Stimulated activated CD4-positive, alpha-beta T cell treated with anti-CD3 and anti-CD28 coated beads, Interleukin-4, amount 100 ng/mL, for 24 hours (primary cell): Measurements from ENCODE around the gene COL19A1.
"Not testable (repeated sequence)": the region's sequence is repeated elsewhere in the genome, so short reads cannot be mapped to it uniquely, and the experiment has no call there.

Experiments
- DNase-seq: peaks from one replicate; pipeline ENCODE4 v3.0.0-alpha.2; 2020

COL19A1 gene

DNA sequence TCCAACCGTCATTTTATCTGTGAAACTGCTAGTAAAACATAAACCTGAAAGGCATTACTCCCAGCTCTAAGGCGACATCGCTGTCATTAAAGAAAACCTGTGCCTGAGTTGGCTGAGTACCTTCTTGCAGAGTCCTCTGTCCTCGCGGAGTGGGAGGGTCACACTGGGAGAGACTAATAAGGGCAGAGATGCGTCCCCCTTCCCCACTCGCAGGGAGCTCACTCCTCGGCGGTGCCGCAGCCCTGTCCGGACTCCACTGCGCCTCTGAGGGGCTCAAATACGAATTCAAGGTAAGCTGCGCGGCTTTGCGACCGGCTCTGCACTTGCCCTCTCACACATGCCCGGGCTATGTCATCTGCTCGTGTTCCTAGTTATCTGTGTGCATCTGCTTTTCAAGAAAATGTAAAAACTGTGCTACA is at the start of gene COL19A1:
Gene COL19A1, plus strand, starts transcription at position 206 of the 419 bp plus-strand sequence. CDS start 13,012 bp downstream, outside the sequence.
- peak; percentile 31 for DNase-seq

DNA sequence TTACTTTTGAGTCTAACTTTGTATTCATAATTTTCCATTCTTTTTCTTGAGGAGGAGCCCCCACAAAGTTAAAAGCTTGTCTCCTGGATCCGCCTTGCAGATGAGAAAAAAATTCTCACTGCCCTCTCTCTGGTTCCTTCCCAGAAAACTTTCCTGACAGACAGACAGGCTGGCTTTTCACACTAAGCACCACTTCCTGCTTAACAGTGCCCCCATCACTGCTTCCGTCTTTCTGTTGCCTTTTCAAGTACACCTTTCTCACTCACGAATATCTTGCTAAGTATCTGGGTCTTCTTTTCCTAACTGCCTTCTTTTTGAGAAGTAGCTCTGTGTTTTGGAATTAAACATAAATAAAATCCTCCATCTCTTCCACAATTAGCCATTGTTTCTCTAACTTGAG is 49.8 kb upstream of the COL19A1 start:
- no peak for DNase-seq

DNA sequence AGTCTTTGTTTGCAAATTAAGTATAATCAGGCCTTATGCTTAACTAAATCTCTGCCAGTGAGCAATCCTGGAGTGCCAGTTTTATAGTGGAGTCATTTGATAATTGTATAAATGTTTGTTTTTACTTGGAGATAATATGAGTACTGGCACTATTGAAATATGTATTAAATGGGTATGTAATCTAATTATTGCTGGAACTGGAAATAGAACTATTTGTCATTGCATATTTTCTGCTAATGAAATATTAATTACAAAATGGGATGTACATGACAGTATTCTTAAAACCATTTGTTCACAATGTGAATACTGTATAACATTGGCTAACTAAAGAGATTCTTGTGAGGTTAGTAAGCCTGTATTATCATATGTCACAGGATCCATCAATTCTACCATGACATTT is 49.0 kb upstream of the COL19A1 start:
- no peak for DNase-seq

DNA sequence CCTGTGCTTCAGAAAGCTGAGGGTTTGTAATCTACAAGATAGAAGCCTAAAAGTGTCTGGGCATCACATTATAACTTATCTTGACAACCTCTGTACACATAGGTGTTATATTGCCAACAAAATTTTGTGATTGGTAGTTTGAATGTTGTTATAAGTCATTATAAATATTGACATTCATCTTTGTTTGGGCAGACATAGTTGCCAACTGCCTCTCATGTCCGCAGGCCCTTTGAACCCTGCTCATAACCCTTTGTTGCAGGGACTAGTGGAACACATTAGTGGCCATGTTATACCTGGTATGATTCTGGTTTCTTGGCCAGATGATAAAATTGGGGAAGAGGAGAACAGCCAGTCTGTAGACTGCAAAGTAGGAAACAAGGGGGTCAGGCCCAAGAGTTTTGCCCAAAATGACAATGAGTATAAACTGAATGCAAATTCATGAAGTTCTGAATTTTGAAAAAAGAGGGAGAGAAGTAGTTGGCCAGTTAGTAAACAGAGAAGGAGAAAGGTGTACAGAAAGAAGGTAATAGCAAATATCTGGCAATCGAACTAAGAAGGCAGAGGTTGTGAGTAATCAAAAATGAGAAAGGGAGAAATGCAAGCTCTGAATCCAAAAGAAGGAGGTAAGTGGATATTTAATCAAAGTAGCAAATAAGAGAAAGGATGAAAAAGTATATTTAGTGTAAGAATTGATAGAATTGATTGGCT is 48.0 kb upstream of the COL19A1 start:
- DNase-seq = no peak

DNA sequence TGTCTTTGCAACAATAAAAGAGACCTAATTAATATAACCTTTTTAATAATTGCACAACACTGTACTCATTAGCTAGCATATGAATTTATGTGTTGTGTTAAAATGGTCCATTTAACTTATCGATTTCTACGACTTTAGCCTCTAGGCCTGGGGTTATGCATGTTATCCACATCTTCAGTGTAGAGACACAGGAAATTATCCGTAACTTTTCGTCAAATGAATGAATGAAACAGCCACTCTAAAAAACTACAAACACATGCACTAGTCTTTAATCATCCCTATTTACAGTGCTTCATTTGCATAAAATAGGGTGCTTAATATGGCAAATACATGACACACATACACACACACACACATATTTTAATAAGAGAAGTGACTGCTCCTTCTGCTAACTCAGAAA is 47.2 kb upstream of the COL19A1 start:
- DNase-seq = no peak

DNA sequence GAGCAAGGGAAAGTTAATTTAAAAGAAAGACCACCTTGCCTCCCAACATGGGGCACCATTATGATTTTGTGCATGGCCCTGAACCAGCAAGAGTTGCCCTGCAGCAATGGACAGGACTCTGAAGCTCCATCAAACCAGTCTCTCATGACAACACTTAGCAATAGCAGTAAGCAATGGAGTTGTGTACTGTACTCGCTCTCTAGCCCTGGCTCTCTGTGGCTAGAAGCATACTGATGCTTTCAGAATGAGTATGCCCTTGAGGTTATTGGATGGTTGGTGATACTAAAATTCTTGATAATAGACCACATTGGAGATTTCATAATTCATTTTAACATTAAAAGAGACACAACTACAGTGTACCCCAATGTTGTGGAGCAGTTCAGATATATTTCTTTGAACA is 46.3 kb upstream of the COL19A1 start:
- no peak for DNase-seq

DNA sequence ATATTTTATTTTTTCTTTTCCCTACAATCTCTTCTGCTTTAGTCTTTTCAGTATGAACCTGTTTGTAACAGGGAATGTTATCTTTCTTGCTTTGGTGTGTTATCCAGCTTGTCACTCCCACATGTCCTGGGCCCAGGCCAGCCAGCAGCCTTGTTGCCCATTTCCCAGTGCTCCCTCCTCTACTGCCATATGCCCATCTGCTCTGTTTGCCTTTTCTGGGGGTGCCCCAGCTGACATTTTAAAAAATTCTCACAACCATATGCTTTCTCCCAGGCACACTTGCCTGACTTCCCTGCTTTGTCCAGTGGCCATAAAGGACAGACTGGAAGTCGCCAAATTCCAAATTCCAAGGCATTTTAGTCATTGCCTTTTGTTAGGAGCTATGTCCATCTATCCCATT is 45.9 kb upstream of the COL19A1 start:
- DNase-seq = no peak

DNA sequence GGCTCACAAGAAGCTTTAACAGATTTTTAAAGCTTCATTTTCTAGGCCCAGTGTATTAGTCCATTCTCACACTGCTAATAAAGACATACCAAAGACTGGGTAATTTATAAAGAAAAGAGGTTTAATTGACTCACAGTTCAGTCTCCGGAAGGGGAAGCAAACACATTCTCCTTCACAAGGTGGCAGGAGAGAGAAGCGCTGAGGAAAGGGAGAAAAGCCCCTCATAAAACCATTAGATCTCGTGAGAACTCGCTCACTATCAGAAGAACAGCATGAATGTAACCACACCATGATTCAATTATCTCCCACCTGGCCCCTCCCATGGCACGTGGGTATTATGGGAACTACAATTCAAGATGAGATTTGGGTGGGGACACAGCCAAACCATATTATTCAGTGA is 42.0 kb upstream of the COL19A1 start:
- not testable (repeated sequence) for DNase-seq

DNA sequence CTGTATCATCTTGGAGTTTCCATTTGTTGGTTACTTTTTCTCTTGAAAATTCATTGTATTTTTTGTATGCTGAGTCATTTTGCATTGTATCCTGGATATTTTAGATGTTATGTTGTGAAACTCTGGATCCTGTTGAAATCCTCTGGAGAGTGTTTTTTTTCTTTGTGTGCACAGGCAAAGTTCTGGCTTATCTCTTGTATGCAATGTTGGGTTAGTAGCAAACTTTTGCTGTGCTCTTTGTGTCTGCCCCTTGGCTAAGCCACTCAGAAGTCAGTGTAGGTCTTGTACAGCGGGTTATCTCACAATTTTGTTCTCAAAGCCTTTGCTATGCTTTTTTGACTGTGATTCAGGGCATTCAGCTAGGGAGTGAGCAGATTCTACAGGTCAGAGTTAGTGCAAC is 40.5 kb upstream of the COL19A1 start:
- no peak for DNase-seq

DNA sequence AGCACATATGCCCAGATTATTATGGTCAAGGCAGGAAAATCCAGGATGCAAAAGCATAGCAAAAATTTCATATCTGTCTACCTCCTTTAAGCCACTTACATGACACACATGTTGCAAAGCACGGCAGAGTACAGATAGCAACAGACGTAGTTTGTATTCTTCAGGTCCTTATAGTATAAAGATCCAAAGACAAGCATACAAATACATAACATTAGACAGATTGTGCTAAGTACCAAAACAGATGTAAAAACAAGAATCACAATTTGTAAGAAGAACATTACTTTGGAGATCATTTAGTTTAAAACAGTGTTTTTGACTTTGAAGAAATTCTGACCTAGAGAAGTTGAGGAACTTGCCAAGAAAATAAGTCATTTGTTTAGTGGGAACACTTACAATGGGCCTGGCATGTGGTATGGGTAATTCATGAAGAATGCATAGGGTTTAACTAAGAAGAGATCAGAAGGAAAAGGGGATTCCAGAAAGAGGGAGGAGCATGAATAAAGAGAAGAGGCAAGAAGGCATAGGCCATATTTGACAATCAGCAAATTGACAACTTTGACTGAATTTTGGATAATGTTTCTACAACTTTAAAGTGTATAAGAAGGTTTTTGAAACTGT is 39.0 kb upstream of the COL19A1 start:
- DNase-seq = no peak

DNA sequence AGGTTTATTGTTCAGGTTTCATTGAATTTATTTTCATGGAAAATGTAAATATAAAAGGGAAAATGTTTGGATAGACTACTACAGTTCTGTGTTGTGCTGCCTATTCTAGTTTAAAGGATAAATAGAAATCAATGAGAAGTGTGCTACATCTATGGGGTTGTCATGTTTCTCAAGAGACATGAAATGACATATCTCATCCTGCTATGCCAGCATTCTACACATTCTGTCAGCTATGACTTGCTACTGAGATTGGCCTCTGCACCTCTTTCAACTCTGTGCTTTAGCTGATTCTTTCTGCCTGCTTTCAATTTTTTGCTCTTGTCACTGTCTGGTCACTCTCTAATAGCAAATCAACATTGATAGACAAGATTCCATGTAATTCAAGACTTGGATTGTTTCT is 33.8 kb upstream of the COL19A1 start:
- DNase-seq = no peak

DNA sequence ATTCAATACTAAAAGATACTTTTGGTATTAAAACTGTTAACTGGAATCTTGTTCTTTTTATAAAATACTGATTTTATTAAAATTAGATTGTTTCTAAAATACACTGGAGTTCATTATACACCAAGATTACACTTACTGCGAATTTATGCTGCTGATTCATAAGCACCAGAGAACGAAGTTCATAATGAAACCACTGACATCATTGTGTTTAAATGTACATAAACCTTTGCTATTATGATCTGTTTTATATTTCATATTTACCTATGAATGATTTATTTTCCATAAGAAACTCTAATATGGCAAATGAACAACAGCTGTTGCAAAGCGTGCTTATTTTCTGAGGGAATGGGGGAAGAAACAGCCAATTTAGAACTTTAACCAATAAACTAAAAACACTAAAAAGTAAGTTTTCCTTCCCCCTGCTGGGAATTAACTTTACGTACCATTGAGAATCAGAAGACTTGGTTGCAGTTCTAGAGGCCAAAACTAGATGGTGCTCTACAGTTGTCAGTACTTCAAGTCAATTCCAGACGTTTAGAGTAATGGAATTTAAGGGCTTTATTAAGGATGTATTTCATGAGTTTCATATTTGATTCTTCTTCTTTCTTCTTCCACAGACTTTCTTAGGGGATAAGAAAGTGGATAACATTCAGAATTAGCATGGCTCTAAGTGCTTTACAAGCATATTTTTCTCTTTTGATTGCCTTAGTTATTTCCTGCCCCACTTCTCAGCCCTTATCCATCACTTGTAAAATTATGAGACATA is 30.8 kb upstream of the COL19A1 start:
- peak; percentile 15 for DNase-seq

DNA sequence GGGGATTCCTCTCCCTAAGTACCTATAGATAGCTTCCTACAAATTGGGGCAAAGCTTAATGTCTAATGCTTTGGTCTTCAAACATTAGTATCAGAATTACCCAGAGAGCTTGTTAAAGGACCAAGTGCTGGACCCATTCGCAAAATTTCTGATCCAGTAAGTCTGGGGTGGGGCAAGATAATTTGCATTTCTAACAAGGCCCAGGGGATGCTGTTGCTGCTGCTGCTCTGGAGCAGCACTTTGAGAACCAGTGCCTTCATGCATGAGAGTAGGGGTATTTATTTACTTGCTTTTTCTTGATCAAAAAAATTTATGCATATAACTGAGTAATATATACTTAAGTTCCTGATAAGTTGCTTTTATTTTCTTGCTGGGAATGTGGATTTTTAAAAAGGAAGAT is 24.5 kb upstream of the COL19A1 start:
- DNase-seq = no peak

DNA sequence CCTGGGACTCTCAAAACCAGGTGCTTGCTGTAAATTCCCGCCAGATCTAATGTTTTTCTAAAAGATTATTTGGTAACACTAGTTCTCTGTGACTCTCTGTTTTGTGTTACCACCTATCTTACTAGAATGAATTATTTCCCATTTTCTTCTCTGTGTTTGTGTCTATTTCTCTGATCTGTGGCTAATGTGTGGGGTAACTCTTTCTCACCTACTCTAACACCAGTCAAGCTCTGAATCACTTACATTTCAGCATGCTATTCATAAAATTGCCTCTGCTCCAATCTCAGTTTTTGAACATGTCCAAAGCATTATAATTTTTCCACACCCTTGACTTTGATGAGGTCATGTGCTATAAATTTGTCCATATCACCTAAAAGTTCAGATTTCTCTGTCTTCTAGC is 23.2 kb upstream of the COL19A1 start:
- no peak for DNase-seq

DNA sequence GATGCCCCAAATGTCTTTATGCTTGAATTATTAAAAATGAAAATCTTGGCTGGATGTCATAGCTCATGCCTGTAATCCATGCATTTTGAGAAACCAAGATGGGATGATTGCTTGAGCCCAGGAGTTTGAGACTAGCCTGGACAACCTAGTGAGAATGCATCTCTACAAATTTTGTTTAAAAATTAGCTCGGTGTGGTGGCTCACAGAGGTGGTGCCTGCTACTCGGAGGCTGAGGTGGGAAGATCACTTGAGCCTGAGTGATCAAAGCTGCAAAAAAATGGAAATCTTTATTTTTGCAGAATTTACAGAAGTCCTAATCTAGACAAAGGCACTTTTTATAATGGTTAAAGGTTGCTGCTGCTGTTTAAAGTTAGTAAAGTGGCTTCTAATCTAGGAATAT is 20.0 kb upstream of the COL19A1 start:
- DNase-seq = no peak

DNA sequence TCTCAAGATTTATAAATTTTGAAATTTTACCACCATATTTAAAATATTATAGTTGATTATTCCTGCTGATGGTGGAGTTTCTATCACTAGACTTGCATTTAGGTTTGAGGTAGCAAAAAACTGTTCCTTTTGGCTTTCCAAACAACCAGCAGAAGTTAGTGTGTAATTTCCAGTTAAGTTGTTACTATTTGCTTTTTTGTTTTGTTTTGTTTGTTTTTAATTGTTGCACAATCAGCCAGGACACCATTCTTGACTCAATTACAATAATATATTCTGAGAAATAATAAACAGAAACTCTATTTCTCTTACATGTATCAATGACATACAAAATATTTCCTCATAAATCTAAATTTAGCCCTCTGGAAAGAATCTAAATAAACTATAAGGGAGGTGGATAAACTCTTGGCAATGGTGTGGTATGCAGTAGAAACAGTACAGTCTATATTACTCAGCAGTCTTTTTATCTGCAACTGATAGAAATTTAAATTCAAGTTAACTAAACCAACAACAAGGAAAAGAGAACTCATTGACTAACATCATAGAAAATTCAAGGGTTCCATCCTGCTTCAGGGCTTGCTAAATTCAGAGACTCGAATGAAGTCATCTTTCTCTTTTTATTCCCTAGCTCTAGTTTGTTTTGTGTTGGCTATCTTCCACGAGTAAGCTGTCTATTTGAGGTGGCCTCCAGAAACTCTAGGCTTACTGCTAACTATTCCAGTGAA is 19.4 kb upstream of the COL19A1 start:
- DNase-seq = no peak

DNA sequence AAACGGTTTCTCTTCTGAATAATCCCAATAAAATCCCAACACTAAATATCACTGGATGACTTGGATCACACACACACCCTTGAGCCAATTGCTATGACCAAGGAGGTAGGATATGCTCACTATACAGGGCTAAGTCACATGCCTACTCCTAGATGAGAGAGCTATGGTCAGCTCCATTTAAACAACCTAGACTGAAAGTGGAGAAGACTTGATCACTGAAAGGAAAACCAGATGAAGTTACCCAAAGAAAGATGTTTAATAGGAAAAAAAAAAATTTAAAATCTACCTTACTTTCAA is 18.9 kb upstream of the COL19A1 start:
- DNase-seq = no peak

DNA sequence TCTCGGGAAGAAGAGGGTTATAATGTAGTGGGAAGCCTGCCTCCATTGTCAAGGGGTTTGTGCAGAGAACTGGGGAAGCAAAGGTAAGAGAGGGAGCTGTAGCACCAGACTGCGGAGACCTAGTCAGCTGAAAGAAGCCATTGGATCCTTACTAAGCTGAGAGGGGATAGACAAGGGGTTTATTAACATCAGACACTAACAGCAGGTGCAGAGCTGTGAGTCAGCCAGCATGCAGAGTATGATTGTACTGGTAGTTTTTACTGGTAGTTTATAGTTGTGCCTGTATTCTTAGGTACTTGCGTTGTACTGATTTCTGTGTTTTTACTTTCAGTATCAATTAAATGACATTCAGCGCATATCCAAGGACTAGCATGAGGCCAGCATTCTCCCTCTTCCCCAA is 17.8 kb upstream of the COL19A1 start:
- no peak for DNase-seq

DNA sequence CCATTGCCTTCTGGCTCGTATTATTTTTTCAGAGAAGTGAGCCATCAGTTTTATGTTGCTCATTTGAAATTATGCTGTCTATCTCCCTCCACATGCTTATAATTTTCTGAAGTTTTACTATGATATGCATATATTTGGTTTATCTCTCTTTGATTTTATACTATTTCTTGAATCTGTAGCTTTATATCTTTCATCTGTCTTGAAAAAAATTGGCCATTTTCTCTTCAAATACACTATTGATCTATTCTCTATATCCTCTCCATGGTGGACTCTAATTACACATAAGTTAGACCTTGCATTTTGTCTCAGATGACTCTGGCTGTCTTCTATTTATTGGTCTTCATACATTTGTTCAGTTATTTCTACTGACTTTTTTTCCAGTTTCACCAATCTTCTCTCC is 13.7 kb upstream of the COL19A1 start:
- no peak for DNase-seq

DNA sequence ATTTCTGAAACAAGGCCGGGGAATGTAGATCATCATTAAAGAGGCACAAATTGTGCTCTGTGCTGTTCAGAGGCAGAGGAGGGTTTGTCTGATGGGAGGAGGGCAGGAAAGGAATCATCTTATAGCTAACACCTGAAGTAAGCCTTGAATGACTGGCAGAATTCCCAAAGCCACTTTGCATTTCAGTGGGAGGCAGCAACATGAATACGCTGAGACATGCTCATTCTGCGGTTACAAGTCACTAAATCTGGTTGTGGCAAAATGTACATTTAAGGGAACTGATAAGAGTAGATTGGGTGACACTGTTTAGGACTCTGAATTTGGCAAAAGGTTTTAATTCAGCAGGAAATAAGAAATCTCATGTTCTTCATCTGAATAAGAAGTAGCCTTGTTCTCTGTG is 4.4 kb upstream of the COL19A1 start:
- no peak for DNase-seq

DNA sequence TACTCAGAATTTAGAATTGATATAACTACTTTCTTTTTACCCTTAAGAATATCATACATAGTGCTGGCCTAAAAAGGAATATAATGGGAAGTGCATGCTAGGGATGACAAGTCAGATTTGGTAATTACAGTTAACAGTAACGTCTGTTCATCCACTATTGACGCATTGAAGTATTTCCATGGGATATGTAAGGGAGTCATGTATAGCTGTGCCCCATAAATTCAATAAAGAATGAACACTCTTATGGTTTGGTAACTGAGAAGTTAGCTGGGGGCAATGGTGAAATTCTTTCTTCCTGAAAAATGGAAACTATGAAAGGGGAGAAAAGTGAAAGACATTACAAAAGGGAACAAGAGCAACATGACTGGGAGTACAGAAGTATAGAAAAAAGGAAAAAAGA is 2.6 kb upstream of the COL19A1 start:
- DNase-seq = no peak

DNA sequence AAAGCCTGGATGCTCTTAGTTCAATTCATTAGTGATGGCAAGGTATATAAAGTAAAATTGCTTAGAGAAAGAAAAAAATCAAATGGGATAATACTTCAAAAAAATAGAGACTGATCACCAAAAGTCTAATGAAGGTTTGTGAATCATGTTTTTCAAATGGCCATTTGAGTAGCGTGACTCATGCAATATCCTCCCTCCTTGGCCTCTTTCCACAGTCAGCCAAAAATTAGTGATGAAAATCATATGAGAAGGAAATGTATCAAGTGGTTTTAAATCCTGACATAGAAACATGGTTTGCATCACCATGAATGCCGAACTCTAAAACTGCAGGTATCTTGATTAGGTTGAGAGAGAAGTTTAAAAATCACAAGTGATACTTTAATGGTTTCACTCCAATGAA is 1.2 kb upstream of the COL19A1 start:
- no peak for DNase-seq

DNA sequence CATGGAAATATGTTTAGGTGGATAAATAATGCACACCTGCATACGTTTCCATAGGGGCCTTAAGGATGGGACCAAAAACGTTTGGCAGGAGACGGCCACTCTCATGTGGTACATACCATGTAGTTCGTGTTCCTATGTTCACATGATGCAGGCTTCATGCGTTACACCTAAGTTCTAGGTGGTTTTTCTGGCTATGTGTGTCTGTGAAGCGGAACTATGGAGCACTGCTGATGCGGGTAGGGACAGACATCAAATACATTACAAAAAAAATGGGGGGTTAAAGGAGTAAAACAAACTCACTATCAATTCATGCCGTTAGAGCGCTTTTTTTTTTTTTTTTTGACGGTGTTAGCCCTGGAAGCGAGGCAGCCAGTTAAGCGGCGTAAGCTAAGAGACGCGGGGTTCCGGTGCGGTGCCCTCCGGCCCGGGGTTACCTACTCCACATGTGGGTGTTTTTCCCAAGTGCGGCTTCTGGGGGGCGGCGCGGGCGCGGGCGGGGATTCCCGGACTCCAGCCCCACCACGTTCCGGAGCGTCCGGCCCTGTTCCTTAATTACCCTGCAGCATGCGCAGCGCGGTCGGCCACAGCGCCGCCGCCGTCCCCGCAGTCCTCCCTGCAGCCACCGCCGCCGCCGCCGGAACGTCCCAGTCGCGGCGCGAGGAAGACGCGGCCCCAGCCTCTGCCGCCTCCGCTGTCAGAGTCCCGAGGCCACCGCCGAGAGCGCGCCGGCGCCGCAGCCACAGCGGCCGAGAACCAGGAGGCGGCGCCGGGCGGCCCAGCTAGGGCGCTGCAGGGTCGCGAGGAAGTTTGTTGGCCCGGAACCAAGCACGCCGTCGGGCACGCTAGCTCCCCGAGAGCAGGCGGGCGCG is 648 bp downstream of the COL19A1 start:
- DNase-seq = peak; percentile 55
